K562 (cell line): Measurements from ENCODE around the gene IDI1.

ENCODE experiments used
- CTCF ChIP-seq, 3 experiments: IDR thresholded peaks in 2 of 3; conservative IDR thresholded peaks in 1 of 3; 2 replicates each; pipeline ENCODE4 v1.5.1; 2011 to 2012; ENCODE audit warnings: low read length in 3 of 3, mild to moderate bottlenecking in 3 of 3, control low read depth in 2 of 3, improper control_type of control experiment in 1 of 3, inconsistent platforms in 1 of 3, low read depth in 1 of 3, mixed read lengths in 1 of 3, moderate library complexity in 1 of 3; ENCODE audit not compliant: insufficient read depth in 2 of 3
- ETV6 ChIP-seq, 3 experiments: fragments of 150-350 bp in 1 of 3; sonication (generic) in 1 of 3; formaldehyde crosslinking in 1 of 3; IDR thresholded peaks; 2 replicates each; pipeline versions ENCODE4 v1.6.1 to v1.8.0; 2014 to 2022; ENCODE audit warnings: borderline replicate concordance in 2 of 3, low read depth in 2 of 3, antibody characterized with exemption in 1 of 3, low read length in 1 of 3, mild to moderate bottlenecking in 1 of 3, missing genetic modification reagents in 1 of 3
- FOSL1 ChIP-seq: fragments of 200-800 bp; sonication (Bioruptor generic); conservative IDR thresholded peaks from 2 replicates; pipeline ENCODE4 v1.6.1; 2016; ENCODE audit warnings: missing genetic modification characterization, missing compliant biosample characterization
- GTF2F1 ChIP-seq: IDR thresholded peaks from 2 replicates; pipeline ENCODE4 v1.6.1; 2011; ENCODE audit warnings: low read depth, low read length, improper control_type of control experiment
- PATZ1 ChIP-seq: fragments of 250-450 bp; sonication (Bioruptor Pico); IDR thresholded peaks from 2 replicates; pipeline ENCODE4 v1.5.0; 2020; ENCODE audit warnings: mild to moderate bottlenecking, borderline replicate concordance
- POLR2A ChIP-seq: fragments of 450-650 bp; conservative IDR thresholded peaks from 2 replicates; pipeline ENCODE4 v1.6.1; 2016
- SIRT6 ChIP-seq: IDR thresholded peaks from one replicate; pipeline ENCODE4 v1.6.1; 2012; ENCODE audit warnings: low read depth, mild to moderate bottlenecking, control low read depth, inconsistent platforms, low read length, moderate library complexity
- SMAD3 ChIP-seq: fragments of 450-650 bp; formaldehyde crosslinking; conservative IDR thresholded peaks from 2 replicates; pipeline ENCODE4 v1.4.0; 2020; ENCODE audit warnings: mild to moderate bottlenecking
- SMC3 ChIP-seq: conservative IDR thresholded peaks from 2 replicates; pipeline ENCODE4 v1.6.1; 2011; ENCODE audit warnings: low read depth, low read length, improper control_type of control experiment; ENCODE audit not compliant: insufficient read depth
- SRF ChIP-seq, 2 experiments: fragments of 250-450, 450-650 bp in 1 of 2; sonication (Bioruptor Pico) in 1 of 2; sonication (generic) in 1 of 2; formaldehyde crosslinking; IDR thresholded peaks; 2 replicates each; pipeline versions ENCODE4 v1.5.0 to v1.5.1; 2020 to 2022; ENCODE audit warnings: mild to moderate bottlenecking in 1 of 2, missing genetic modification reagents in 1 of 2
- USF2 ChIP-seq: sonication (generic); formaldehyde crosslinking; IDR thresholded peaks from 2 replicates; pipeline ENCODE4 v1.5.0; 2020; ENCODE audit warnings: missing genetic modification reagents
- ZNF324 ChIP-seq: fragments of 250-450 bp; sonication (Bioruptor Pico); IDR thresholded peaks from 2 replicates; pipeline ENCODE4 v1.4.0; 2020; ENCODE audit warnings: mild to moderate bottlenecking
- ZNF511 ChIP-seq: sonication (generic); formaldehyde crosslinking; IDR thresholded peaks from 2 replicates; pipeline ENCODE4 v1.8.0; 2022; ENCODE audit warnings: mild to moderate bottlenecking, missing genetic modification reagents
- ZNF586 ChIP-seq: fragments of 450-650 bp; formaldehyde crosslinking; conservative IDR thresholded peaks from 2 replicates; pipeline ENCODE4 v1.4.0; 2020; ENCODE audit warnings: mild to moderate bottlenecking, moderate library complexity

GRCh38 chr10:1048732-1049424 is at the start of gene IDI1:
- no peak for TF ChIP-seq SIRT6
- no peak for TF ChIP-seq ZNF586
- TF ChIP-seq ZNF324 = no peak
- TF ChIP-seq FOSL1 (tag) = no peak; the same call in 1 of the 2 replicates
- peak; percentile 45; the same call in 1 of the 2 replicates for TF ChIP-seq PATZ1 (CRISPR knock-in tag)
- TF ChIP-seq POLR2A = peak; percentile 93
- no peak for TF ChIP-seq USF2
- no peak for TF ChIP-seq SMAD3 (CRISPR knock-in tag)
- no peak for TF ChIP-seq CTCF (IDR thresholded peaks at IDR 0.05 in 2 of 3, conservative IDR thresholded peaks at IDR 0.05 in 1 of 3; ENCODE audit: insufficient read depth in 2 of 3, low read depth in 1 of 3, low read length in 3 of 3)
- TF ChIP-seq GTF2F1 = no peak
- no peak for TF ChIP-seq ZNF511
- TF ChIP-seq ETV6 (IDR thresholded peaks at IDR 0.05; ENCODE audit: borderline replicate concordance in 1 of 2, low read depth in 2 of 2, low read length in 1 of 2) = no peak
- TF ChIP-seq ETV6 (CRISPR knock-in tag; IDR thresholded peaks at IDR 0.05; ENCODE audit: borderline replicate concordance) = no peak
- TF ChIP-seq SMC3 = no peak
- peak; percentile 54 to 73; a peak in 1 of 4 replicates for TF ChIP-seq SRF (CRISPR knock-in tag; IDR thresholded peaks at IDR 0.05)
